ENCODE data around the gene CST2.
"Not testable (repeated sequence)": the region's sequence is repeated elsewhere in the genome, so short reads cannot be mapped to it uniquely, and the experiment has no call there.

Gene CST2

GRCh38 chr20:23826541-23827021 is at the start of gene CST2:
Gene CST2, minus strand, starts transcription at chr20:23826729. Its CDS starts 69 bp downstream, at chr20:23826660.
- peak; percentile 81 for DNase-seq (ENCODE audit: low read depth, low spot score)

GRCh38 chr20:23875606-23876237 is 49.2 kb upstream of the CST2 start:
- DNase-seq (ENCODE audit: low read depth, low spot score): no peak

- DNase-seq (ENCODE audit: low read depth, low spot score): no peak
These were observed 48.2 kb upstream of the CST2 start for GRCh38 chr20:23874747-23875146.

- no peak for DNase-seq (ENCODE audit: low read depth, low spot score)
These were observed 47.0 kb upstream of the CST2 start for GRCh38 chr20:23873370-23874015.

- no peak for DNase-seq (ENCODE audit: low read depth, low spot score)
These were observed 45.5 kb upstream of the CST2 start for GRCh38 chr20:23872065-23872464.

GRCh38 chr20:23870461-23870860 is 43.9 kb upstream of the CST2 start:
- peak; percentile 63 for DNase-seq (ENCODE audit: low read depth, low spot score)

- no peak for DNase-seq (ENCODE audit: low read depth, low spot score)
These were observed 43.0 kb upstream of the CST2 start for GRCh38 chr20:23869520-23869919.

GRCh38 chr20:23868321-23868720 is 41.8 kb upstream of the CST2 start:
- DNase-seq (ENCODE audit: low read depth, low spot score): peak; percentile 55

GRCh38 chr20:23867152-23867776 is 40.7 kb upstream of the CST2 start:
- DNase-seq (ENCODE audit: low read depth, low spot score): no peak

- DNase-seq (ENCODE audit: low read depth, low spot score): not testable (repeated sequence)
These were observed 34.2 kb upstream of the CST2 start for GRCh38 chr20:23860771-23861170.

- no peak for DNase-seq (ENCODE audit: low read depth, low spot score)
These were observed 31.6 kb upstream of the CST2 start for GRCh38 chr20:23857962-23858595.

GRCh38 chr20:23856736-23857135 is 30.2 kb upstream of the CST2 start:
- DNase-seq (ENCODE audit: low read depth, low spot score): no peak

- DNase-seq (ENCODE audit: low read depth, low spot score): no peak
These were observed 29.7 kb upstream of the CST2 start for GRCh38 chr20:23856226-23856625.

- DNase-seq (ENCODE audit: low read depth, low spot score): no peak
These were observed 15.2 kb upstream of the CST2 start for GRCh38 chr20:23841693-23842092.

GRCh38 chr20:23835716-23836115 is 9.2 kb upstream of the CST2 start:
- DNase-seq (ENCODE audit: low read depth, low spot score): no peak

- no peak for DNase-seq (ENCODE audit: low read depth, low spot score)
These were observed 6.4 kb upstream of the CST2 start for GRCh38 chr20:23832775-23833513.

- DNase-seq (ENCODE audit: low read depth, low spot score): not testable (repeated sequence)
These were observed 5.4 kb upstream of the CST2 start for GRCh38 chr20:23831961-23832360.

- DNase-seq (ENCODE audit: low read depth, low spot score): no peak
These were observed 2.8 kb downstream of the CST2 start for GRCh38 chr20:23823621-23824324.

- no peak for DNase-seq (ENCODE audit: low read depth, low spot score)
These were observed 3.4 kb downstream of the CST2 start for GRCh38 chr20:23823111-23823510.

GRCh38 chr20:23820493-23820892 is 6.0 kb downstream of the CST2 start:
- no peak for DNase-seq (ENCODE audit: low read depth, low spot score)

- not testable (repeated sequence) for DNase-seq (ENCODE audit: low read depth, low spot score)
These were observed 15.0 kb downstream of the CST2 start for GRCh38 chr20:23811559-23811958.

Measured in ELF-1 (cell line).